AML-193 (cell line): ENCODE measurements around the gene SEMA3G.

Experiments
- DNase-seq, 2 experiments: peaks; one replicate each; lab custom pipeline; 2025; lab: John Stamatoyannopoulos, UW

The SEMA3G gene

GRCh38 chr3:52408466-52408865 lies 36.4 kb downstream of the SEMA3G start:
- DNase-seq = no peak

GRCh38 chr3:52407779-52408178 lies 37.1 kb downstream of the SEMA3G start:
- no peak for DNase-seq

DNA sequence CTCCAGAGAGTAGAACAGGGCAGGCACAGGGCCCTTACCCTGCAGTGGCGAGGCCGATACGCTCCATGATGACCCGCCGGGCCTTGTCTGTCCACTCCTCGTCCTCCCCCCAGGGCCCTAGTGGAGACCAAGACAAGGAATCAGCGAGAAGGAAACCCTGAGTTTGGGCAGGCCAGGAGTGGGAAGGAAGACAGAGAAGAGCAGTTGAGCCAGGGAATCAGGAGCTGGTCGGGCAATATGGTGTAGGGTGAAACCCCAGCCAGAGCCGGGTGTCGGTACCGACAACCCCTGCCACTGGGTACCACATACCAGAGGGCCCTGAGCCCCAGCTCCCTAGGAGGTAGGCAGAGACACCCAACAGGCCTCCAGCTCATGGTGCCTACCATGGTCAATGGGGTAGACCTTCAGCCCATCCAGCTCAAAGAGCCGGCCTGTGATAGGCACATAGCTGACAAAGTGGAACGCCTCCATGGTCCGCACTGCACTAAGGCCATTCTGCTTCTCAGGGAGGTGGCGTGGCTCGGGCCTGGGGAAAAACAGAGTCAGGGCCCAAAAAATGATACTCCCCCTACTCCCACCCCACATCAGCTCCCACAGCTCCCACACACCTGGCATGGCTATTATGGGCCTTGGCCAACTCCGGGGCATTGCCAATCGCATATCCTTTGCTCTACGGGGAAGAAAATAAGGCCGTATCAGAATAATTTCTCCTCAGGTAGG lies 38.0 kb downstream of the SEMA3G start:
- no peak for DNase-seq

DNA sequence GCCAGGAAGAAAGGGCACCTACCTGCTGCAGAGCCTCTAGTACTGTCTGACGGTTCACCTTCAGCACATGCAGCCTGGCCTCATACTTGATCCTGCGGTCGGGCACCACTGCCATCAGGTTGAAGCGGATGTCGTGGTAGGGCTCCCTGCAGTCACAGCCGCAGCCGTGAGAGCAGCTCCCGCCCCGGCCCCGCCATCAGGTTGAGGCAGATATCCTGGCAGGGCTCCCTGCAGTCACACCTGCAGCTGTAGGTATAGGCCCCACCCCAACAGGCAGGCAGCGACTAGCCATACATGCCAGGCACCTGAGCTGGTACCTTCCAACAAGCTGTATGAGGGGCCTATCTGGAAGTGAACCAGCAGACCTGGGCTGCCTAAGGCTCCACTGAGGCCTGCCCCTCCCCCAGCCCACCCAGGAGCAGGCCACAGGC lies 38.7 kb downstream of the SEMA3G start:
- no peak for DNase-seq

DNA sequence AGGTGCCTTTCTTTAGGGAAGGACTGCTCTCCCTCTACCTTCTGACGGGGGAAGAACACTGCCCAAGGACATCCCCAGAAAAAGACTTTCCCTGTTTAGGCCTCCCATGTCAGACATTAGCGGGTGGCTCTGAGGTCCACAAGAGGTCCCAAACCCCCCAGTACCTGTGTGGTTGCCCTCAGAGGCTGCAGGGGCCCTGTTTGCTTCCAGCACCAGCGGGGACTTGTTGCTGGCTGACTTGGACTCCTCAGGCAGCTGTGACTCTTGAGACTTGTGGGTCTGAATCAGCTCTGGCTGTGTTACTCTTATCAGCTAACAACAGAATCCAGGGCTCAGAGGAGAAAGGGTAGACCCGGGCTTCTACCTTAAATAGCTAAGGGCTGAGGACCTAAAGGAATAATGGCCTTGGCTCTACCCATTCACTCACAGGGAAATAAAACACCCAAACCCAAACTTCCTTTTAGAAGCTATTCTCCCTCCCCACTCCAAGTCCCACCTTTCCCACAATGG lies 39.2 kb downstream of the SEMA3G start:
- no peak for DNase-seq

DNA sequence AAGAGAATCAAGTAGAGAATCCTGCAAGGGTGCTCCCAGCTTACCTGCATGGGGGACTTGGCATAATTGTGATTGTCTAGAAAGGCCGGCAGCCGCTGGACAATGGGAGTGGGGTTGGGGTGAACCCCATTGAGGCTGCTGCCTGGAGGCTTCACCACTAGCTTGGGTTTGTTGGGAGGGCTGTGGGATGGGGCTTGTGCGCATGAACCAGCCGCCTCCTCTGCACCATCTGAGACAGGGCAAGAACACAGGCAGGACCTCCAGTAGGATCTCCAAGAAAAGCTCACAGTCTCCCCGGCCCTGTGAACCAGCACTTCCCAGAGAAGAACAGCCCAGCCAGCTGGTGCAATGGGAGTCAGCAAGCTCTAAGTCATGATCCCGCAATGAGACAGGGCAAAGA lies 39.8 kb downstream of the SEMA3G start:
- no peak for DNase-seq

GRCh38 chr3:52404391-52404790 lies 40.5 kb downstream of the SEMA3G start:
- DNase-seq = no peak

GRCh38 chr3:52403955-52404354 lies 40.9 kb downstream of the SEMA3G start:
- DNase-seq = no peak

DNA sequence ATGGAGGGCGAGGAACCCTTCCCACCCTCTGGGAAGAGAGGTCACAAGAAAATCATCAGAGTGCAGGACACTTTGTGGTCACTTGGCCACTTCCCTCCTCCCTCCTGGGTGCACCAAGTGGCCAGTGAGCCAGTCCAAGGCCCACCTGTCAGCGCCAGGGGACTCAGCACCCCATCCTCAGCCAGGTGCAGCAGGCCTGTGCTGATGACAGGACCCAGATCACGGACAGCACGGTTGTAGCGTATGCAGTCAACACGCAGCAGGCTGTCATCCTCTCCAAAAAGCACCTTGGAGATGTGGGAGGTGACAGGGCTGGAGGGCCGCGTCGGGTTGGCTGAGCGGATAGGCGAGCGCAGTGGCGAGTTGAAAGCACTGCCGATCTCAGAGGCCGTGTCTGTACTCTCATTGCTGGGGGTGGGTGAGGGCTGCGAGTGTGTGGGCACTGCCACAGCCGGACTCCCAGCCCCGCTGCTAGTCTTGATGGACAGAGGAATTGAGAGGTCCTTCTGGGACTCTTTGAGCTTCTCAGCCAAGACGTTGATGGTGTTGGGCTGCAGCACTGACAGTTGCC lies 41.5 kb downstream of the SEMA3G start:
- no peak for DNase-seq

DNA sequence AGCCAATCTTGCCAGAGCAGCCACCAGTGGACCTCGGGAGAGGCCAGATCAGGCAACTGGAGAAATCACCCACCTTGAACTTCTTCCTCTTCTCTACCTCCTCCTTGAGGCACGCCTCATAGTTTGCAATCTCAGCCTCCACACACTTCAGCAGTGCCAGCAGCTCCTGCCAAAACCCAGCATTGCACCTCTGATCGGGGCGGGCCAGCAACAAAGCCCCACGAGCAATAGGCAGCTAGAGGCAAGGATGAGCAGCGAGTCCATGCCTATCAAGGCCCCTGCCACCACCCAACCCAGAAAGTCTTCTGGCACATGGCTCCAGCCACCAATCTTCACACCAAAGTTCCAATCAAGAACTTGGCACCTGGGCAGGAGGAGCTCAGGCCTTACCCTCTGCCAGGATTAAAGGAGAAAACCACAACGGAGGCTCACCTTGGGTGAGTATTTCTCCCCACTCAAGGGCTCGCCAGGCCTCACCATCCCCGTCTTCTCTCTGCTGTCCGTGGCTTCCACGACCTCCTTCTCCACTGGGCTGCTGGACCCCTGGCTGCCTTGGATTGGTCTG lies 42.1 kb downstream of the SEMA3G start:
- no peak for DNase-seq

DNA sequence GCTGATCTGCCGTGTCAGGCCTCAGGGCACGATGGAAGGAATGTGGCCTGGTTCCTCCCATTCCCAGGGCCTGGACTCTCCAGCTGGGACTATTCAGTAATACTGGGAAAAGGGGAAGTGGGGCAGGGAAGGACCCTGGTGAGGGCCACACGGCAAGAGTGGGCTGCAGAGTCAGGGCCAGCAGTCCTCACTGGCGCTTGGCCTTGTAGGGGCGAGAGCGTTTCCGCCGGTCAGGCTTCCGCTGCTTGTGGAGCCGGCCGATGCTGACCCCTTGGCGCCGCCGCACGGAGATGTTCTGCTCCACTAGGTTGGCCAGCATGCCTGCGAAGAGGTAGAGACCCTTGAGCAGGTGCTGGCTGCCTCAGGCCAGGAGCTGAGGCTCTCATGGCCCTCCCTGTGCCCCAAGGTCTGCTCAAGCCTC lies 42.8 kb downstream of the SEMA3G start:
- no peak for DNase-seq

GRCh38 chr3:52401551-52401950 lies 43.4 kb downstream of the SEMA3G start:
- no peak for DNase-seq

GRCh38 chr3:52401021-52401420 lies 43.9 kb downstream of the SEMA3G start:
- no peak for DNase-seq

DNA sequence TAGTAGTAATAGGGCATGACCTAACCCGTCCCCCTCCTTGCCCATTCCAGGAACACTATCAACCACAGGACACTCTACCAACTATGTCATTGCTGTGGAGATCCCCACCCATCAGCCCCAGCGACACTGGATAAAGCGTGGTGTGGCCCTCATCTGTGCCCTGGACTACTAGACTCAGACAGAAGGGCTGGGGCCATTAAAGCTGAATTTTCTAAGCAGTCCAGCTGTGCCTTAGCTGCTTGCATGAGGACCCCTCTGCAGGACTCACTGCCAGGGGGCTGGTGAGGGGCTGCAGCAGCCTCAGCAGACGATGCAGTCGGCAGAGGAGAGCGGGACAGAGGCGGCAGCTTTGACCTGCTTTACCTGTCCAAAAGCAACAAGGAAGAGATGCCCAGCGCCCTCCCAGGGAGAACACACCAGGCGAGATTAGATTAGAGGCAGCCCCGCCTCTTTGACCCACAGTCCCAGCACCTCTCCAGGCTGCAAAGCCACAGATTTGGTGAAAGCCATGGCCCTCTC lies 44.6 kb downstream of the SEMA3G start:
- no peak for DNase-seq

GRCh38 chr3:52399593-52399992 lies 45.3 kb downstream of the SEMA3G start:
- DNase-seq = no peak

- no peak for DNase-seq
Observed at GRCh38 chr3:52399131-52399530, 45.8 kb downstream of the SEMA3G start.

DNA sequence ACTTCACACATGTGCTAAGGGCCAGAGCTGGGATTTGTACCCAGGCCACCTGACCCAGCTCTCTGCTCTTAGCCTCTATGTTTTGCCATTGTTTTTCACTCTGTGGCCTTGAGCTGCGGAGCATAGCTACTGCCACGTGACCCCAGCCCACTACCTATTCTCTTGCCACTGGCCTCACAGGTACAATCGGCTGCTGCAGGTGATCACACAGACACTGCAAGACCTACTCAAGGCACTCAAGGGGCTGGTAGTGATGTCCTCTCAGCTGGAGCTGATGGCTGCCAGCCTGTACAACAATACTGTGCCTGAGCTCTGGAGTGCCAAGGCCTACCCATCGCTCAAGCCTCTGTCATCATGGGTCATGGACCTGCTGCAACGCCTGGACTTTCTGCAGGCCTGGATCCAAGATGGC lies 46.2 kb downstream of the SEMA3G start:
- no peak for DNase-seq

GRCh38 chr3:52397676-52398399 lies 47.1 kb downstream of the SEMA3G start:
- DNase-seq = no peak

DNA sequence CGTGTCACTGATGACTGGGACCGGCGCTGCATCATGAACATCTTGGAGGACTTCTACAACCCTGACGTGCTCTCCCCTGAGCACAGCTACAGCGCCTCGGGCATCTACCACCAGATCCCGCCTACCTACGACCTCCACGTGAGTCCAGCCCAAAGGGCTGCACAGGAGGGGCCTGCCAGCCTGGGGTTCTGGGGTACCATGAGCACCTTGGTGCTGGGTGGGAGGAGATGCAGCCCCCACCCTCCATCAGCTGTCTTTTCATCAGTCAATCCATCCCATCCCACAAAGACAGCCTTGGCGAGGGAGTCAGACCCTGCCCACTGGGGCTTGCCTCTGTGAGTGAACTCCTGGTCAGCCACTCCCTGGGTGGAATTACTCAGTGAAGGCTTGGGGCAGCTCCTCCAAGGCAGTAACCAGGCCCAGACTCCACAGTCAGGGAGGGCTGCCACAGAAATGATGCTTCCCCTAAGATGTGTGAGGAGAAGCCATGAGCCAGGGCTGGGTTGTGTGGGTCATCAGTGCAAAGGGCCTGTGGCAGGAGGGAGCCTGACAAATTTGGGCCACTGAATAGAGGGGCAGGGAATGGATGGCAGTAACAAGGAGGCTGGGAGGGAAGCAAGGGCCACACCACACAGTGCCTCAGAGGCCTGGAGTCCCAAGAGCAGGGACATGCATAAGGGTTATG lies 47.9 kb downstream of the SEMA3G start:
- no peak for DNase-seq

- no peak for DNase-seq
Observed at GRCh38 chr3:52396011-52396906, 48.6 kb downstream of the SEMA3G start.

- no peak for DNase-seq
Observed at GRCh38 chr3:52395503-52395865, 49.4 kb downstream of the SEMA3G start.
